ENCODE data around the gene KRTAP10-5. TPM values are rescaled to one million over a fixed set of nuclear protein-coding genes. Genes with fewer than 3 reads are reported as not detected.
"Not testable (repeated sequence)": the region's sequence is repeated elsewhere in the genome, so short reads cannot be mapped to it uniquely, and the experiment has no call there.

Gene KRTAP10-5
- total RNA-seq, 1 donor from 2014 or later, result not detected

GRCh38 chr21:44592446-44593311 is 12.3 kb upstream of the KRTAP10-5 start, which contains the start of gene KRTAP10-6:
Gene KRTAP10-6, minus strand, starts transcription at chr21:44592505. Its CDS starts 21 bp downstream, at chr21:44592484.
- Mint-ChIP-seq H3K27ac (ENCODE audit: unreplicated experiment) (peak within 1 kb of the TSS; percentile 58), H3K9me3 (ENCODE audit: unreplicated experiment) (peaks cover 7% of the 10 kb centered on the region), H3K4me1 (ENCODE audit: low read depth, unreplicated experiment) (peaks cover 2% of the 10 kb centered on the region), H3K36me3 (ENCODE audit: low read depth, unreplicated experiment) (peaks cover 1% of the 10 kb centered on the region), H3K4me3 (ENCODE audit: unreplicated experiment) (no peak within 1 kb of the TSS), H3K27me3 (ENCODE audit: low read depth, unreplicated experiment) (peaks cover 27% of the 10 kb centered on the region)
- Histone ChIP-seq H3K4me1 (ENCODE audit: insufficient read depth, low read length) (no peaks in the 10 kb centered on the region), H3K9ac (ENCODE audit: low read length) (no peak within 1 kb of the TSS), H2AFZ (ENCODE audit: low read depth, low read length) (no peak within 1 kb of the TSS), H3K27ac (ENCODE audit: low read depth, low read length) (no peak within 1 kb of the TSS), H4K20me1 (ENCODE audit: insufficient read depth, low read length) (no peaks in the 10 kb centered on the region), H3K36me3 (ENCODE audit: insufficient read depth, low read length) (no peaks in the 10 kb centered on the region), H3K4me2 (ENCODE audit: low read length) (no peak within 1 kb of the TSS), H3K79me2 (ENCODE audit: insufficient read depth, low read length) (no peaks in the 10 kb centered on the region), H3K4me3 (ENCODE audit: insufficient read depth, low read depth, low read length) (no peak within 1 kb of the TSS), H3K27me3 (ENCODE audit: insufficient read depth, low read length) (no peaks in the 10 kb centered on the region), H3K9me3 (ENCODE audit: insufficient read depth, low read depth, low read length) (peaks cover 3% of the 10 kb centered on the region)
- TF ChIP-seq CTCF (IDR thresholded peaks at IDR 0.05; ENCODE audit: insufficient read depth, low read depth, low read length) (no peak), EZH2 (IDR thresholded peaks at IDR 0.05; ENCODE audit: insufficient read depth, low read length) (no peak)
- FAIRE-seq (no peak), DNase-seq (ENCODE audit: low read depth) (no peak)

DNA sequence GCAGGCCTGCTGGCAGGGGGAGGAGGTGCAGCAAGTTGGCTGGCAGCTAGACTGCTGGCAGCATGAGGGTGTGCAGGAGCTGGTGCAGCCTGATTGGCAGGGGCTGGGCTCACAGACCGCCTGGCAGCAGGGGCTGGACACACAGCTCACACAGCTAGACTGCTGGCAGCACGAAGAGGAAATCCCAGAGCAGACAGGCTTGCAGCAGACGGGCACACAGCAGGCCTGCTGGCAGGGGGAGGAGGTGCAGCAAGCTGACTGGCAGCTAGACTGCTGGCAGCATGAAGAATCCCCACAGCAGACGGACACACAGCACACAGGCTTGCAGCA is 11.4 kb upstream of the KRTAP10-5 start:
- H3K4me1 ChIP-seq (ENCODE audit: insufficient read depth, low read length); H3K4me3 Mint-ChIP-seq (ENCODE audit: unreplicated experiment); DNase-seq (ENCODE audit: low read depth); H3K4me3 ChIP-seq (ENCODE audit: insufficient read depth, low read depth, low read length); H3K36me3 Mint-ChIP-seq (ENCODE audit: low read depth, unreplicated experiment); H3K27me3 ChIP-seq (ENCODE audit: insufficient read depth, low read length); H3K27ac ChIP-seq (ENCODE audit: low read depth, low read length); H3K79me2 ChIP-seq (ENCODE audit: insufficient read depth, low read length); H4K20me1 ChIP-seq (ENCODE audit: insufficient read depth, low read length); H3K4me1 Mint-ChIP-seq (ENCODE audit: low read depth, unreplicated experiment); H3K4me2 ChIP-seq (ENCODE audit: low read length); FAIRE-seq; H3K9me3 ChIP-seq (ENCODE audit: insufficient read depth, low read depth, low read length); H3K9ac ChIP-seq (ENCODE audit: low read length); H2AFZ ChIP-seq (ENCODE audit: low read depth, low read length); H3K27ac Mint-ChIP-seq (ENCODE audit: unreplicated experiment); H3K36me3 ChIP-seq (ENCODE audit: insufficient read depth, low read length); H3K9me3 Mint-ChIP-seq (ENCODE audit: unreplicated experiment): not testable (repeated sequence)
- H3K27me3 Mint-ChIP-seq (ENCODE audit: low read depth, unreplicated experiment), result peaks cover 31% of the 10 kb centered on the region

- H3K27me3 Mint-ChIP-seq (ENCODE audit: low read depth, unreplicated experiment), result peaks cover 37% of the 10 kb centered on the region
- H3K79me2 ChIP-seq (ENCODE audit: insufficient read depth, low read length); H3K9me3 Mint-ChIP-seq (ENCODE audit: unreplicated experiment); H3K27me3 ChIP-seq (ENCODE audit: insufficient read depth, low read length); H3K27ac Mint-ChIP-seq (ENCODE audit: unreplicated experiment); H3K4me1 ChIP-seq (ENCODE audit: insufficient read depth, low read length); H3K4me2 ChIP-seq (ENCODE audit: low read length); H2AFZ ChIP-seq (ENCODE audit: low read depth, low read length); H3K36me3 ChIP-seq (ENCODE audit: insufficient read depth, low read length); H3K4me3 Mint-ChIP-seq (ENCODE audit: unreplicated experiment); FAIRE-seq; H3K9ac ChIP-seq (ENCODE audit: low read length); H3K9me3 ChIP-seq (ENCODE audit: insufficient read depth, low read depth, low read length); H3K4me1 Mint-ChIP-seq (ENCODE audit: low read depth, unreplicated experiment); DNase-seq (ENCODE audit: low read depth); H3K4me3 ChIP-seq (ENCODE audit: insufficient read depth, low read depth, low read length); H3K27ac ChIP-seq (ENCODE audit: low read depth, low read length); H4K20me1 ChIP-seq (ENCODE audit: insufficient read depth, low read length); H3K36me3 Mint-ChIP-seq (ENCODE audit: low read depth, unreplicated experiment): not testable (repeated sequence)
Measured at GRCh38 chr21:44590897-44591800, 10.7 kb upstream of the KRTAP10-5 start.
